Pulmonary artery endothelial cell (primary cell): ENCODE measurements around the gene PPP1R12A. TPM values are rescaled to one million over a fixed set of nuclear protein-coding genes. Genes with fewer than 3 reads are reported as not detected.
"Not testable (repeated sequence)": the region's sequence is repeated elsewhere in the genome, so short reads cannot be mapped to it uniquely, and the experiment has no call there.

Experiments
- DNase-seq: peaks from one replicate; pipeline ENCODE4 v3.0.0-alpha.2; 2011; ENCODE audit warnings: low read depth, low spot score
- total RNA-seq: library from RNA; depleted of rRNA; stranded (reverse); fragments of >200 nt; gene quantifications from 2 replicates; pipeline ENCODE4 v1.2.3, GENCODE V29; 2014

PPP1R12A gene
- total RNA-seq, 1 donor from 2014 or later: 78.7 TPM

DNA sequence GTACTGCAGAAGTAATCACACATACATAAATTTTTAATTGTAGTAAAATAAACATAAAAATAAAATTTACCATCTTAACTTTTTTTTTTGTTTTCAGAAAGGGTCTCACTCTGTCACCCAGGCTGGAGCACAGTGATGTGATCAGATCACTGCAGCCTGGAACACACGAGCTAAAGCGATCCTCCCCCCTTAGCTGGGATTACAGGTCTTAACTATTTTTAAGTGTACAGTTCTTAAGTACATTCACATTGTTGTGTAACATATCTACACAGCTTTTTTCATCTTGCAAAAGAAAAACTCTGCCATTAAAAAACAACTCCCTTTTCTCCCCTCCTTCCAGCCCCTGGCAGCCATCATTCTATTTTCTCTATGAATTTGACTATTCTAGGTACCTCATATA lies 92.3 kb downstream of the PPP1R12A start:
- DNase-seq: no peak

DNA sequence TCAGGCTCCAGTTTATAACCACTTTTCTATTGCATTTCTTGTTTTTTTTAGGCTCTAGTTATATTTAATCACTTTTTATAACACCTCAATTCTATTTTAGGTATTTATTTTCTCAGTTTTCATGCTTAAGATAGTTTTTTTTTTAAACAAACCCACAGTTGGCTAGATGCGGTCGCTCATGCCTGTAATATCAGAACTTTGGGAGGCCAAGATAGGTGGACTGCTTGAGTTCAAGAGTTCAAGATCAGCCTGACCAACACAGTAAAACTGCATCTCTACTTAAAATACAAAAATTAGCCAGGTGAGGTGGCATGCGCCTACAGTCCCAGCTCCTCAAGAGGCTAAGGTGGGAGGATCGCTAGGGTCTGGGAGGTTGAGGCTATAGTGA lies 93.0 kb downstream of the PPP1R12A start:
- DNase-seq: no peak

DNA sequence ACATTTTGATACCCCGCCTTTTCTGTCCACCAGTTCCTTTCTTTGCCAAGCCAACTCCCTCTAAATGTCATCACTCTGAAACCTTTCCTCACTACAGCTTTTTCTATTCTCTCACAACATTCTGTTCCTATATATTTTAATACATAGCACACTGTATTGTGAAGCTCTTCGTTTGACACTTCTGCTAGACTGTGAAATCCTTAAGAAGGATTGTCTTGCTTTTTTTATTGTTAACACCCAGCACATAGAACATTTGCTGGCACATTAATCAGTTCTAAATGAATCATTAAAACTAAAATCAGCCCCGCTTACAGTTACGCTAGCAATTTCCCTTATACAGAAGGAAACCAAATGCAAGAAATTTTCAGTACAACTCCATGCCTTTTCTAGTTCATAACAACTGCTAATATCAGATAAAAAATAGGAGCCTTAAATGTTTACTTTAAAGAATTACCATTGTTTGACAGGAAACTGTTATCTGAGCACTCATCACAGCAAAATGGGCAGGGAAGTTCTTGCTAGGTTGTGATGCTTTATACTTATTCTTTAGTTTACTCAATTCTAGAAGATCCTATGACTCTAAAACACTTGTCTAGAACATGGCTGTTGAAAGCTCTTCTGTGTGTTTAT lies 93.5 kb downstream of the PPP1R12A start:
- DNase-seq: peak; percentile 63

DNA sequence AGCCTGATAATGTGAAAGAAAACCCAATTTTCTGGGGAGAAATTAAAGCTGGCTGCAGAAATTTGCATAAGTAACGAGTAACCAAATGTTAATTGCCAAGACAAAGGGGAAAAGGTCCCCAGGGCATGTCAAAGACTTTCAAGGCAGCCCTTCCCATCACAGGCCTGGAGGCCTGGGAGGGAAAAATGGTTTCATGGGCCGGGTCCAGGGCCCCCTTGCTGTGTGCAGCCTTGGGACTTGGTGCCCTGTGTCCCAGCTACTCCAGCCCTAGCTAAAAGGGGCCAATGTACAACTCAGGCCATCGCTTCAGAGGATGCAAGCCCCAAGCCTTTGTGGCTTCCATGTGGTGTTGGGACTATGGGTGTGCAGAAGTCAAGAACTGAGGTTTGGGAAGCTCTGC lies 96.5 kb downstream of the PPP1R12A start:
- no peak for DNase-seq

DNA sequence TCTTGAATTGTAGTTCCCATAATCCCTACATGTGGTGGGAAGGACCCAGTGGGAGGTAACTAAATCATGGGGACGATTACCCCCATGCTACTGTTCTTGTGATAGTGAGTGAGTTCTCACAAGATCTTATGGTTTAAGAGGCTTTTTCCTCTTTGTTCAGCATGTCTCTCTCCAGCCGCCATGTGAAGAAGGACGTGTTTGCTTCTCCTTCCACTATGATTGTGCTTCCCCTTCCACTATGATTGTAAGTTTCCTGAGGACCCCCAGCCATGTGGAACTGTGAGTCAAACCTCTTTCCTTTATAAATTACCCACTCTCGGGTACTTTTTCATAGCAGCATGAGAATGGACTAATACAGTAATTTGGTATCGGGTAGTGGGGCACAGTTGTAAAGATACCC lies 97.3 kb downstream of the PPP1R12A start:
- no peak for DNase-seq

DNA sequence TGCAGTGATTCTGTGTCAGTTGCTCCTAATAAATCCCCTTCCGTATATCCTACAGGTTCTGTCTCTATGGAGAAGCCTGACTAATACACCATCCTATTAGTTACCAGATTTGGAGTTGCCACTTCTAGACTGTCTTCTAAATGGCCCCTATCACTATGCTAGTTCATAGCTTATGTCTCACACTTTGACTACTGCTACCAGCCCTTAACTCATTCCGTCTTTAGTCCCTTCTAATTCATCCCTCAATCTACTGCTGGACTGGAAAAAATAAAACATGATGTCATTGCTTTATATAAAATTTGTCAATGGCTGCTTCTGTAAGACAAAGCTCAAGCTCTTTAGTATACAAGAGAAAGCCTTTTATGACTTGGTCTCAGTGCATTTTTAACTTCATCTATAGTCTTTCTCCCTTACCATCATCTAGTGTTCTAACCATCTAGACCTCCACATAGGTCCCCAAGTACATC lies 99.5 kb downstream of the PPP1R12A start:
- no peak for DNase-seq

DNA sequence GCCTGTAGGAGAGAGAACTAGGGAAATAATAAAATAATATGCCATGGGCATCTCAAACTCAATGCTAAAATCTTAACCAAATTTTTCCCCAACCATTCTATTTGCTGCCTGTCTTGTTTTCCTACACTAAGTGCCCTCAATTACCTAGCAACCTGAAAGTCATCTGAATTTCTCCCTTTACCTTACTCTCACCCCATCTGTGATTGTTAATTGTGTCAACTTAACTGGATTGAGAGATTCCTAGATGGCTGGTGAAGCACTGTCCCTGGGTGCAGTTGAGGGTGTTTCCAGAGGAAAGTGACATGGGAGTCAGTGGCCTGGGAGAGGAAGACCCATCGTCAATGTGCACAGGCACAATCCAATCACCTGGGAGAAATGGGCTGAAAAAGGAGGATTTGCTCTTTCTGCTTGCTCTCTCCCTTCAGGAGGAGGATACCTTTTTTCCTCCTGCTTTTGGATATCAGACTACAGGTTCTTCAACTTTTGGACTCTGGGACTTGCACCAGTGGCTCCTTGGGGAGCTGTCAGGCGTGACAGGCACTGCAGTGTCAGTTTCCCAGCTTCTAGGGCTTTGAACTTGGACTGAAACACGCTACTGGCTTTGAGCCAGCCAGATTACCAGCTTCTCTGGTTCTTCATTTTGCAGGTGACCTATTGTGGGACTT lies 100.1 kb downstream of the PPP1R12A start:
- no peak for DNase-seq

DNA sequence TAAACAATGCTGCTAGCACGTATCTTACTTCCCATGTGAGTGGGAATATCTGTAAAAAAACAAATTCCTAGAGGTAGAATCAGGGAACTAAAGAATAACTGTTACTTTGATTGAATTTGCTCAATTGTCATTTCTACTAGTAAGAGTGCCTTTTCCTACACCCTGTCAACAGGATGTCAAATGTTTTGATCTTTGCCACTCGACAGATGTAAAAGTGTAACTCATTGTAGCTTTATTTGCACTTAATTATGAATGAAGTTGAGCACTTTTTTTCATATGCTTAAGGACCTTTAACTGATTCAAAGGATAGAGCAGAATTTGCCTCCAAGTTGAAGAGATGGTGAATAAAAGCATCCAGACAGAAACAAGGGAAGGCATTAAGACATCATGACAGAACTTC lies 104.5 kb downstream of the PPP1R12A start:
- DNase-seq: no peak

DNA sequence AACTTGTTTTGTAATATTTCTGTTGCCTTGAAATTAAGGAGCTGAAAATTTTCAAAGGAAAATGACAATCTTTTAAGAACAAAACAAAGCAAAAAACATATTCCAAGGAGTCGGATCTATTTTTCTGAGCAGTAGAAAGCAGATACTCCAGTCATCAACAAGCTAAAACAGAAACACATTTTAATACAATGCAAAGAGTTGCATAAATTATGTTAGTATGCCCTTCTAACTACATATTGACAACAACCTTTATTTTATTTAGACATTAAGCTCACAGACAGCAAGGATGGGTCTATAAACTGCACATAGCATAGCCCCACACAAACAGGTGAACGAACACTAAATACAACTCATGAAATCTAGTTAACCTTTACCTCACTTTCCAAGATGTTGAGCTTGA lies 106.0 kb downstream of the PPP1R12A start:
- no peak for DNase-seq

DNA sequence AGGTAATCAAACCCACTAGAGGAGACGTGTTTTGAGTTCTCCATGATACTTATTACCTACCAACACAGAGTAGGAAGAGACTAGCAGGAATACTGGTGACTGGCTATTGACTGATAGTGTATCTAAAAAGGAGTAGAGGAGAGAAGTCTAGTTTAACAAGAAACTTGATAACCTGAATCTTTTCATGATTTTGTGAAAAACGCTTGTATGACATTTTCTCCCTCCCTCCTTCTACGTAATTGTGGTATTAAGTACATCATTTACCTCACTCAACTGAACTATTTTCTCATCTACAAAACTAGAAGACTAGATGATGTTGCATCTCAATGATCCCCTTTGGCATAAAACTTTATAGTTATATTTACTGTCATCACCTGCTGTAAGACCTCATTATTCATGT lies 107.4 kb downstream of the PPP1R12A start:
- DNase-seq: no peak

DNA sequence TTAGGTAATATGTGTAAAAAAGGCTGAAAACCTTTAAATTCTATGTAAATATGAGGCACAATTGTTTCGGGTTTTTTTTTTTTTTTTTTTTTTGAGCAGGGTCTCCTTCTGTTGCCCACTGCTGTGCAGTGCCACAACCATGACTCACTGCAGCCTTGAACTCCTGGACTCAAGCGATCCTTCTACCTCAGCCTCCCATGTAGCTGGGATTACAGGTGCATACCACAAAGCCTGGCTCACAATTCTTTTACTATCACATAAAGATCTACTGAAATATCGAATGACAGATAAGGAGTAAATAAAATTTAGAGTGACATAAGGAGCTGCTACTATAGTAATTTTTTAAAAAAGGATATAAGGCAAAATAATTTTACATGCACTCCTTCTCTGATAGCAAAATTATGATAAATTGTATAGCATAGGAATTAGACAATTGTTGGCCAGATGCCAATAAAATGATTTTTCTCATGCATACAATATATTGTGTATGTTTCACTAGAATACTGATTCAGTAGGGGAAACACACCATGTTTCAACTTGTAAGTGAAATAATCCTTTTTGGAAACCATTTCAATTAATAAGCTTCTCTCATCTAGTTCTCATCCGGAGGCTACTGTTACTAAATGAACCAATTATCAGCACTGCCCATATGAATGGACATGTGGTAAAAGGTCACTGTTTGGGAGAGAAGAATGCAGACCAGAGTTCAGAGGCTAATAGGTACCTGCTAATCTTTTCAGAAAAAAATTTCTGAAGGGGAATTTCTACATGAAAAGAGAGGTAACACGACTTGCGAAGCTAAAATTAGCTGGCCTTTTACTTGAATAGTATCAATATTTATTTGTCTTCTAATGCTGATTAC lies 108.4 kb downstream of the PPP1R12A start:
- no peak for DNase-seq

DNA sequence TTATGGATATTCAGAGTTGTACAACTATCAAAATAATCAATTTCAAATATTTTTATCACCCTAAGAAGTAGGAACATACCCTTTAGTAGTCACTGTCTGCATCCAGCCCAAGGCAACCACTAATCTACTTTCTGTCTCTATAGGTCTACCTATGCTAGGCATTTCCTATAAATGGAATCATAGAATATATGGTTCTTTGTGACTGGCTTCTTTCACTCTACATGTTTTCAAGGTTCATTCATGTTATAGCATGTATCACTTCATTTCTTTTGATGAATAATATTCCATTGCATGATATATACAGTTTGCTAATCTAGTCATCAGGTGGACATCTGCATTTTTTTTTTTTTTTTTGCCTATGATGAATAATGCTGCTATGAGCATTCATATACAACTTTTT lies 112.4 kb downstream of the PPP1R12A start:
- DNase-seq: no peak

DNA sequence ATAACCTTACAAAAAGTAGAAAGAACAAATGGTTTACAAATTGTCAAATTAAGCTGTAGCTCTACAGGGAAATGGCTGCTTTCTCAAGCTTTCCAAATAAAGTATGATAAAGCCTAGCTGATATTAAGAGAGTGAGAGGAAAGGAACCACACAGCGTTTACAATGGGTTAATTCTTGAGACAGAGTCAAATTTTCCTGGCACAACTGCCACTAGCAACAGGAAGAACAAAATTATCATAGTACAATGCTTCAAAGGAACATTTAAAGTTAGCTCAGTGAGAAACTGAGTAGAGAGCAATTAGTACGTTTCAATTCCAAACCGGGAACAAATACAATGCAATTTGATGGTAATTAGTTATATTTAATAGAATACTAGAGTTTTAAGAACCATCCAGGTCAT lies 116.0 kb downstream of the PPP1R12A start:
- DNase-seq: peak; percentile 20

DNA sequence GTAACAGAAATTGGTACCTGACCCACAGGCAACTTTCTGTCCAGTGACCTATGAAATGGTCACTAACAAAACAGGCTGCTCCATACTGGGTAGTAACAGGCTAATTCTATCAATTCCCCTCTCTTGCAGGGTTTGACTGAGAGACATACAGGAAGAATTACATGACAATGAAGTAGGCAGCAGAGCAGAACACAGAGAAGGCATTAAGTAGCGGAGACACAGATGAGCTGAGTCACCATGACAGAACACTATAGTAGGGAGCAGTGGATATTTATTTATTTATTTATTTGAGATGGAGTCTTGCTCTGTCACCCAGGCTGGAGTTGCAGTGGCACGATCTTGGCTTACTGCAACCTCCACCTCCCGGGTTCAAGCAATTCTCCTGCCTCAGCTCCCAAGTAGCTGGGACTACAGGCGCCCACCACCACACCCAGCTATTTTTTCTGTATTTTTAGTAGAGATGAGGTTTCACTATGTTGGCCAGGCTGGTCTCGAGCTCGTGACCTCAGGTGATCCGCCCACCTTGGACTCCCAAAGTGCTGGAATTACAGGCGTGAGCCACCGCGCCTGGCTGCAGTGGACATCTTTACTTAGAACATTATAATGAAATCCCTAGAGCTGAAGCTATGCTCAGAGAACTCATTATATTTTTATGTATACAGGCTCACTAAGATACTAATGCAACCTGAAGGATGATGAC lies 150.4 kb downstream of the PPP1R12A start:
- DNase-seq: not testable (repeated sequence)

DNA sequence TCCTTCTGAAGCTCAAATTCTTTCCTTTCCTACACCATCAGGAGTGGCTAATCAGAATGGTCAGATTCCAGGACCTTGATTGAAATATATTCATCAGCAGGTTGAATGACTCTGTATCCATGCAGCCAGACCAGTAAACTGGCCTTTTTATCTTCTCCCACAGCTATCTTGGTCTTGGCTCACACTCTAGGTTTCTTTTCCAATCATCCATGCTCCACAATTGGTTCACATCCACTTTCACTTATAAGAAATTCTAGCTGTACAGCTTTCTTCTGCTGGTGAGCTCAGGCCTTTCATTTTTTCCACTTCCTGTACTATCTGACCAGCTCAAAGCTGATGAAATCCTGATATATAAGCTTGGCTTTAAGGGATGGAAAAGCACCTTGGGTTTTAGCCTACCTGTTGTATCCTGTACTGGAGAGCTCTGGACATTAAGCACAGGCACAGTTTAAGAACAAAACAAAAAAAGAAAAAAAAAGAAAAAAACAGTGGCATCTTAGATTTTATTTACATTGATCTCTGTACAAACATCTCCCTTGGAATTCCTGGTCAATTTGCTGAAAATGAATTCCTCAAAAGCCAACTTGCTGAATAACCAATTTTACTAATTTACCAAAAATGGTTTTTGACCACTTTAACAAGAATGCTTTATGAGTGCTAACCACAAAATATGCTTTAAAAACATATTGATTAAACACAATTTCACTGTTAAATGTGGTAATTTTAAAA lies 152.6 kb downstream of the PPP1R12A start:
- no peak for DNase-seq

DNA sequence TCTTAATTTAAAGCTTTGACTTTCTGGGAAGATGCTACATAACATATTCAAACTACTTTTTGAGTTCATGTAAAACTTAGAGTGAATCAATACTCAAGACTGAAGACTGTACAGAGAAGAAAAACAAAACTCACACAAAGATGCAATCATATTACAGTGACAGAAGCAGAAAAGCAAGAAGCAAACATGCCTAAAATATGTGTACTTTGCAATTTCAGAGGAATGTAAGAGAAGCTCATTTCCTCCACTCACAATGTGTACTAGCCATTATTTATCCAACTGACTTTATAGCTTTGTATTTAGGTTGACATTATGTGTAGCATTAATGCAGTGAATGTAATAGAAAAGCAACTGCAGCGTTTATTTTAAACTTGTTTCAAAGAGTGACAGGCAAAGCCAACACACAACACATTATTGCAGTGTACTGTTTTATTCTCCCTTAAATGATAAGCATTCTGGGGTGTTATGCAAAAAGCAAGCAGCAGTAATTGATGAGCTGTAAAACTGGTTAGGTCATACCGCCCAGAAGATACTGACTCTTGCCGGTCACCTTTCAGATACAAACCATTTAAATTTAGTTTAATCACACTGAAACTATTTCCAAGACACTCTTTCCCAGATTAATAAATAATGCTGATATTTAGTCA lies 156.0 kb downstream of the PPP1R12A start:
- DNase-seq: no peak

DNA sequence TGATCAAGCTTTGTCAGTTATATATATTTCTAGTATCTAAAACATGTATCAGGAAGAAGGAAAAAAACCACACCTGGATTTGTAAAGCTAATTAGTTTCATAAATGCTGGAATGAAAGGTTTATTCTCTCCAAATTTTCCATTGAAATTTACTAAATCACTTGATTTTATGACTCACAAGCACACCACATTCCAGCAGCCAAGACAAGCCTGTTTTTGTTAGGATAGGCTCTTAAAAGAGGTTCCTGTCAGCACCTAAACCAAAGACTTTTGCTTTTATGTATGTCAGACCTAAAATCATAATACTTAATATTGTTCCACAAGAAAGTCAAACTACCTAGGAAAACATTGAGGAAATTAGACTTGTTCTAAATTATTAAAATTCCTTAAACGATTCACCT lies 158.8 kb downstream of the PPP1R12A start:
- no peak for DNase-seq

DNA sequence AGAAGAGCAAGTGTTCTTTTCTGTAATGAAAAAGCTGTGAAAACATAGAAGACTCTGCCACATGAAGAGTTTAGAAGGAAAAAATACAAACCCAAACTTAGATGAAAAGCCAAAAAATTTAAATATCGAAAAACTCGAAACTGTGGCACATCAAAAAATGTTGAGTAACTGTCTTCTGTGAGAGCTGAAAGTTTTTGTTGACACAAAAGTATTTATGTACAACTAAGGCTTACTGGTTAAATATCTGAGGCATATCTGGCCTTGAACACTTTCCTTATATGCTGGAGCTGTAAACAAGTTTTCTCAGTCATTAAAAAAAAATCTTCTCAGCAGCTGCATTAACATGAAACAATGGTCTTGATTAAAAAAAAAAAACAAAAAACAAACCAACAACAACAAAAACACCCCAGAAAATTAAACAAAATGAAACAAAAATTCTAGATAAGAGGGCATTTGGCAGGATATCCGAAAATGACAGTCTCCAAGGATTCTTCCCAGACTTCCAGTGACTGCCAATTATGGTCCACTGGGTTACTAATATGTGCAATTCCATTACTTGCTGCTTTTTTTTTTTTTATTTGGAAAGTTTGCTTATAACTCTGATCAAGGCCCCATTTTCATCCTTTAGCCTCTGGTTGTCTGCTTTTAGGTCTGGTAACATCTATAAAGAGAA lies 159.4 kb downstream of the PPP1R12A start:
- no peak for DNase-seq

DNA sequence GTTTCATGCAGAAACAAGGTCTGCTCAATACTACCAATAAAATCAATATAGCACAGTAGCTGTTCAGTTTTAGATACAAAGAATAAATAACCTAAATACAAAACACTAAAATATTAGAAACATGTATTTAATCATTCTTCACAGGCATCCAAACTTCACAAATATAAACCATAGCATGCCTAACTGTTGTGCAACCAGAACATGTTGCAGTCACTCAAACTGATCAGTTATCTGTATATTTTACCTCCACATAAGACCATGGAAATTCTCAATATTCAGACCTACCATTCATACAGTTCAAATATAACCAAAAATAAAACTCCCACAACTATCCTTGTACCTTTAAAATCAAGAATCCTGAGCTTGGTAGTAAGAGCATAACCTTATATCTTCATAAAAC lies 161.0 kb downstream of the PPP1R12A start:
- no peak for DNase-seq

DNA sequence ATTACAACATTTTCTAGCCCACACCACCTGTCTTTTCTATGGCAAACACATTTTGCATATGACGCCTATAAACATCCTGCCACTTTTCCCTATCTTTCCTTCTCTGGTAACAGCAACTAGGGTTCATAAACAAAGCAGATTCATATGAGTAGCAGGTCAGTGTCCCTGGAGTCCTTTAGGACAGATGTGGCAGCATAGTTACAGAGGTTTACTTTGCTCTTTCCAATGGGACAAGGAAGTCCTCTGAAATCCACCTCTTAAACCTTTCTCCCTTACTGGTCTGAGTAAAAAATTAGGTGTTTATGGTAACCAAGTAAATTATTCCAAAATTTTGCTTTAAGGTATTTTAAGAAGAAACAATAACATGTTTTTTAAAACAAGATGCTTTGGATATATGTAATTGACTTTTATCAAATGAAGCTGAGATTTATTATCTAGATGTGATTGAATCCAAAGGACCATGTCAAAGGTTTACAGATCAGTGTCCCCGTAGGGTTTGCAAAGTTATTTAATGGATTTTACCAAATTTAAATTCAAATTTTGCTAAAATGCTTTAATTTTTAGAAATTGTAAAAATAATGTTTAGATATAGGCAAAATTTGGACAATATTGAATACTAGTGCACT lies 164.9 kb downstream of the PPP1R12A start:
- no peak for DNase-seq
